OCI-LY3 (cell line): ENCODE measurements around the gene ANKS1A.

Experiments
- CTCF ChIP-seq: fragments of 200-600, 300-600 bp; sonication (generic); IDR thresholded peaks from 2 replicates; pipeline ENCODE4 v1.5.1; 2014; ENCODE audit warnings: antibody characterized with exemption, low read length, low read depth
- EZH2phosphoT487 ChIP-seq: fragments of 200-600 bp; shearing (Covaris generic); IDR thresholded peaks from 2 replicates; pipeline ENCODE4 v1.6.1; 2018; ENCODE audit warnings: antibody characterized with exemption, mixed run types, low read depth

GRCh38 chr6:35120746-35121145, 231.7 kb downstream of the ANKS1A start:
- TF ChIP-seq CTCF (no peak), EZH2phosphoT487 (no peak)
